IMR-90 (cell line): ENCODE results near the gene CARD19.

Source experiments
- CTCF ChIP-seq: conservative IDR thresholded peaks from 2 replicates; pipeline ENCODE4 v1.5.1; 2012; ENCODE audit warnings: mild to moderate bottlenecking, low read depth, low read length, improper control_type of control experiment
- ELK1 ChIP-seq: fragments of 150-350 bp; IDR thresholded peaks from 2 replicates; pipeline ENCODE4 v1.6.1; 2016; ENCODE audit warnings: low read depth, mild to moderate bottlenecking, low read length, moderate library complexity, borderline replicate concordance
- POLR2A ChIP-seq: IDR thresholded peaks from 2 replicates; pipeline ENCODE4 v1.6.1; 2012; ENCODE audit warnings: mild to moderate bottlenecking, low read depth, low read length
- RAD21 ChIP-seq: IDR thresholded peaks from 2 replicates; pipeline ENCODE4 v1.6.1; 2012; ENCODE audit warnings: low read length, improper control_type of control experiment
- RFX5 ChIP-seq: IDR thresholded peaks from 2 replicates; pipeline ENCODE4 v1.8.0; 2012; ENCODE audit warnings: low read depth, mild to moderate bottlenecking, low read length, moderate library complexity

- TF ChIP-seq ELK1: no peak
- TF ChIP-seq CTCF: no peak
- TF ChIP-seq RAD21: no peak
- TF ChIP-seq POLR2A: no peak
- no peak for TF ChIP-seq RFX5
Measured at GRCh38 chr9:93052791-93053540, 43.1 kb upstream of the CARD19 start.
